Spleen (tissue), 7 donors: ENCODE measurements around the gene SLC8A3.

Experiments used
- POLR2A ChIP-seq, 3 donors: fragments of 450-650 bp; IDR thresholded peaks; one replicate each; pipeline ENCODE4 v1.5.1; 2017; ENCODE audit warnings: antibody characterized with exemption in 3 of 3, mild to moderate bottlenecking in 1 of 3
- POLR2AphosphoS5 ChIP-seq, 3 donors: sonication (generic); formaldehyde crosslinking; IDR thresholded peaks; one replicate each; pipeline ENCODE4 v1.5.1; 2017; ENCODE audit warnings: antibody characterized with exemption in 3 of 3
- TF ChIP-seq, protein P1 (sequence below), 11 experiments: fragments of 200-600 bp in 7 of 11; fragments of 450-650 bp in 4 of 11; sonication (generic) in 4 of 11; IDR thresholded peaks in 8 of 11; conservative IDR thresholded peaks in 3 of 11; 1 replicate in 7 of 11; 2 replicates in 4 of 11; pipeline versions ENCODE4 v1.4.0 to v1.8.0; 2016 to 2021; ENCODE audit warnings: antibody characterized with exemption in 11 of 11, inconsistent platforms in 4 of 11, mild to moderate bottlenecking in 1 of 11
- donor health status: DM: no; HTN: no; CAD: no; lungs with moderate emphysema.
- donor health status: DM: no; HTN: no; CAD: no.
- donor health status: DM: no; HTN: no; CAD: no.

DNA sequence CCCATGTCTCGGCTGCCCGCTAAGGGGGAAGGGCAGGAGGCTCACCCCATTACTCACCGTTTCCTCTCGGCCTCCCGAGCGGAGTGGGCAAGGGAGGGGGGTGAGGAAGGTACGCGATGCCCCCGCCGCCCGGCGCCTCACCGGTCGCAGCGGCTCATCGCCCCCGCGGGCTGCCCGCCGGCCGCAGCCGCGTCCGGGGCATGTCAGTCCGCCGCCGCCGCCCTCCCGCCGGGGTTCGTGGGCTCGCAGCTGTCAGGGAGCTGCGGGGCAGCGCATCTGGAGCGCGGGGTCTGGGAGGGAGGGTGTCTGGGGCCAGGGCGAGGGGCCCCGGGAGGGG is 461 bp downstream of the SLC8A3 start:
- TF ChIP-seq, protein P1, sequence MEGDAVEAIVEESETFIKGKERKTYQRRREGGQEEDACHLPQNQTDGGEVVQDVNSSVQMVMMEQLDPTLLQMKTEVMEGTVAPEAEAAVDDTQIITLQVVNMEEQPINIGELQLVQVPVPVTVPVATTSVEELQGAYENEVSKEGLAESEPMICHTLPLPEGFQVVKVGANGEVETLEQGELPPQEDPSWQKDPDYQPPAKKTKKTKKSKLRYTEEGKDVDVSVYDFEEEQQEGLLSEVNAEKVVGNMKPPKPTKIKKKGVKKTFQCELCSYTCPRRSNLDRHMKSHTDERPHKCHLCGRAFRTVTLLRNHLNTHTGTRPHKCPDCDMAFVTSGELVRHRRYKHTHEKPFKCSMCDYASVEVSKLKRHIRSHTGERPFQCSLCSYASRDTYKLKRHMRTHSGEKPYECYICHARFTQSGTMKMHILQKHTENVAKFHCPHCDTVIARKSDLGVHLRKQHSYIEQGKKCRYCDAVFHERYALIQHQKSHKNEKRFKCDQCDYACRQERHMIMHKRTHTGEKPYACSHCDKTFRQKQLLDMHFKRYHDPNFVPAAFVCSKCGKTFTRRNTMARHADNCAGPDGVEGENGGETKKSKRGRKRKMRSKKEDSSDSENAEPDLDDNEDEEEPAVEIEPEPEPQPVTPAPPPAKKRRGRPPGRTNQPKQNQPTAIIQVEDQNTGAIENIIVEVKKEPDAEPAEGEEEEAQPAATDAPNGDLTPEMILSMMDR (IDR thresholded peaks at IDR 0.05 in 8 of 11, conservative IDR thresholded peaks at IDR 0.05 in 3 of 11), result no peak
- TF ChIP-seq POLR2A (IDR thresholded peaks at IDR 0.05) (no peak), POLR2AphosphoS5 (IDR thresholded peaks at IDR 0.05) (no peak)
